PFSK-1 (cell line): ENCODE results near the gene CDH19.

Source experiments
- FOXP2 ChIP-seq: optimal IDR thresholded peaks from 2 replicates; pipeline ENCODE3; 2011; ENCODE audit warnings: borderline replicate concordance, control low read depth, inconsistent platforms; ENCODE audit not compliant: insufficient read depth; ENCODE audit errors: extremely low read length, extremely low read depth
- POLR2AphosphoS5 ChIP-seq: IDR thresholded peaks from 2 replicates; pipeline ENCODE4 v1.6.1; 2012; ENCODE audit warnings: low read depth, mild to moderate bottlenecking, control low read depth, low read length, moderate library complexity
- SIN3A ChIP-seq: IDR thresholded peaks from 2 replicates; pipeline ENCODE4 v1.6.1; 2012; ENCODE audit warnings: mild to moderate bottlenecking, low read length, moderate library complexity, borderline replicate concordance; ENCODE audit not compliant: insufficient read depth
- TF ChIP-seq, protein P1 (sequence below), 2 experiments: IDR thresholded peaks; 2 replicates each; pipeline versions ENCODE4 v1.6.1 to v1.8.0; 2011 to 2012; ENCODE audit warnings: low read depth in 2 of 2, low read length in 2 of 2, control low read depth in 1 of 2, inconsistent platforms in 1 of 2, mild to moderate bottlenecking in 1 of 2, moderate library complexity in 1 of 2; ENCODE audit not compliant: insufficient read depth in 1 of 2

DNA sequence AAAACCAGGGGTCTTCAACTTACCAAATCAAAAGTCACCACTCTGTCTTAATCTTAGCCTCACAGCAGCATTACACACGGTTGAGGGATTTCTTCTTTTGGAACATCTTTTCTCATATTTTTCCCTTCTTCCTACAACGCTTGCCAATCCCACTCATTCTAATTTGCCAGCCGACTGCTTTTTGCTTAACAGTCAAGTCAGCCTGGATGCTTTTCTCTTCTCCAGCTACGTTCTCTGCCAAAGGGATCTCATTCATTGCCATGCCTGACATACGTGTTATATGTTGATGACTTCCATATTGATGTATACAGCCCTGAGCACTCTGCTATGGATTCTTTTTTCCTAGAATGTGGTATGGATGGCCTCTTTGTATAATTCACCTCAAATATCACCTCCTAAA is 37.3 kb downstream of the CDH19 start:
- TF ChIP-seq SIN3A (no peak), POLR2AphosphoS5 (no peak), FOXP2 (no peak)
- TF ChIP-seq, protein P1, sequence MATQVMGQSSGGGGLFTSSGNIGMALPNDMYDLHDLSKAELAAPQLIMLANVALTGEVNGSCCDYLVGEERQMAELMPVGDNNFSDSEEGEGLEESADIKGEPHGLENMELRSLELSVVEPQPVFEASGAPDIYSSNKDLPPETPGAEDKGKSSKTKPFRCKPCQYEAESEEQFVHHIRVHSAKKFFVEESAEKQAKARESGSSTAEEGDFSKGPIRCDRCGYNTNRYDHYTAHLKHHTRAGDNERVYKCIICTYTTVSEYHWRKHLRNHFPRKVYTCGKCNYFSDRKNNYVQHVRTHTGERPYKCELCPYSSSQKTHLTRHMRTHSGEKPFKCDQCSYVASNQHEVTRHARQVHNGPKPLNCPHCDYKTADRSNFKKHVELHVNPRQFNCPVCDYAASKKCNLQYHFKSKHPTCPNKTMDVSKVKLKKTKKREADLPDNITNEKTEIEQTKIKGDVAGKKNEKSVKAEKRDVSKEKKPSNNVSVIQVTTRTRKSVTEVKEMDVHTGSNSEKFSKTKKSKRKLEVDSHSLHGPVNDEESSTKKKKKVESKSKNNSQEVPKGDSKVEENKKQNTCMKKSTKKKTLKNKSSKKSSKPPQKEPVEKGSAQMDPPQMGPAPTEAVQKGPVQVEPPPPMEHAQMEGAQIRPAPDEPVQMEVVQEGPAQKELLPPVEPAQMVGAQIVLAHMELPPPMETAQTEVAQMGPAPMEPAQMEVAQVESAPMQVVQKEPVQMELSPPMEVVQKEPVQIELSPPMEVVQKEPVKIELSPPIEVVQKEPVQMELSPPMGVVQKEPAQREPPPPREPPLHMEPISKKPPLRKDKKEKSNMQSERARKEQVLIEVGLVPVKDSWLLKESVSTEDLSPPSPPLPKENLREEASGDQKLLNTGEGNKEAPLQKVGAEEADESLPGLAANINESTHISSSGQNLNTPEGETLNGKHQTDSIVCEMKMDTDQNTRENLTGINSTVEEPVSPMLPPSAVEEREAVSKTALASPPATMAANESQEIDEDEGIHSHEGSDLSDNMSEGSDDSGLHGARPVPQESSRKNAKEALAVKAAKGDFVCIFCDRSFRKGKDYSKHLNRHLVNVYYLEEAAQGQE (IDR thresholded peaks at IDR 0.05; ENCODE audit: insufficient read depth in 1 of 2, low read depth in 2 of 2, low read length in 2 of 2) = no peak
